ENCODE results near the gene MBNL2. TPM values are rescaled to one million over a fixed set of nuclear protein-coding genes. Genes with fewer than 3 reads are reported as not detected.

Gene MBNL2
- total RNA-seq, 1 donor from 2014 or later: 71.8 TPM

DNA sequence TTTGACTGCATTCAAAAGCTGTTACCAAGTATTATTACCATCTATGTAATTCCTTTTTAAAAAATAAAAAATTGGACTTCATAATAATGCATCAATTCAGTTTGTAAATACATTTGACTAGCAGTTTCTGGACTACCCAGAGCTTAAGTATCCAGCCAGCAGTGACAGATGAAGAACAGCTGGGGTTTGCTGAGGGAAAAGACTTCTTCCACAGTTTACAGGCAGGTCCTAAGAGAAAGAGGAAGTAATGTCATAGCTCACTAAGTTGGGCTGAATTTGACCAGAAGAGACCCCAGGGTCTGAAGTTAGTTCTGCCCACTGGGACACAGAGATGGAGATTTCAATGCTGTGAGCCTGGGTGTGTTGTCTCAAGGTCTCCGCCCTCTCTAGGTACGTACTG lies 96.4 kb downstream of the MBNL2 start:
- Mint-ChIP-seq H3K27me3 (ENCODE audit: low read depth) (no peaks in the 10 kb centered on the region), H3K4me1 (peaks cover 3% of the 10 kb centered on the region), H3K27ac (no peak overlapping the region), H3K9me3 (no peaks in the 10 kb centered on the region), H3K36me3 (no peaks in the 10 kb centered on the region), H3K4me3 (no peak overlapping the region)
- no peak for DNase-seq (ENCODE audit: low spot score in 2 of 2, unreplicated experiment in 2 of 2)
- TF ChIP-seq, protein P1, sequence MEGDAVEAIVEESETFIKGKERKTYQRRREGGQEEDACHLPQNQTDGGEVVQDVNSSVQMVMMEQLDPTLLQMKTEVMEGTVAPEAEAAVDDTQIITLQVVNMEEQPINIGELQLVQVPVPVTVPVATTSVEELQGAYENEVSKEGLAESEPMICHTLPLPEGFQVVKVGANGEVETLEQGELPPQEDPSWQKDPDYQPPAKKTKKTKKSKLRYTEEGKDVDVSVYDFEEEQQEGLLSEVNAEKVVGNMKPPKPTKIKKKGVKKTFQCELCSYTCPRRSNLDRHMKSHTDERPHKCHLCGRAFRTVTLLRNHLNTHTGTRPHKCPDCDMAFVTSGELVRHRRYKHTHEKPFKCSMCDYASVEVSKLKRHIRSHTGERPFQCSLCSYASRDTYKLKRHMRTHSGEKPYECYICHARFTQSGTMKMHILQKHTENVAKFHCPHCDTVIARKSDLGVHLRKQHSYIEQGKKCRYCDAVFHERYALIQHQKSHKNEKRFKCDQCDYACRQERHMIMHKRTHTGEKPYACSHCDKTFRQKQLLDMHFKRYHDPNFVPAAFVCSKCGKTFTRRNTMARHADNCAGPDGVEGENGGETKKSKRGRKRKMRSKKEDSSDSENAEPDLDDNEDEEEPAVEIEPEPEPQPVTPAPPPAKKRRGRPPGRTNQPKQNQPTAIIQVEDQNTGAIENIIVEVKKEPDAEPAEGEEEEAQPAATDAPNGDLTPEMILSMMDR (IDR thresholded peaks at IDR 0.05; ENCODE audit: unreplicated experiment): no peak

DNA sequence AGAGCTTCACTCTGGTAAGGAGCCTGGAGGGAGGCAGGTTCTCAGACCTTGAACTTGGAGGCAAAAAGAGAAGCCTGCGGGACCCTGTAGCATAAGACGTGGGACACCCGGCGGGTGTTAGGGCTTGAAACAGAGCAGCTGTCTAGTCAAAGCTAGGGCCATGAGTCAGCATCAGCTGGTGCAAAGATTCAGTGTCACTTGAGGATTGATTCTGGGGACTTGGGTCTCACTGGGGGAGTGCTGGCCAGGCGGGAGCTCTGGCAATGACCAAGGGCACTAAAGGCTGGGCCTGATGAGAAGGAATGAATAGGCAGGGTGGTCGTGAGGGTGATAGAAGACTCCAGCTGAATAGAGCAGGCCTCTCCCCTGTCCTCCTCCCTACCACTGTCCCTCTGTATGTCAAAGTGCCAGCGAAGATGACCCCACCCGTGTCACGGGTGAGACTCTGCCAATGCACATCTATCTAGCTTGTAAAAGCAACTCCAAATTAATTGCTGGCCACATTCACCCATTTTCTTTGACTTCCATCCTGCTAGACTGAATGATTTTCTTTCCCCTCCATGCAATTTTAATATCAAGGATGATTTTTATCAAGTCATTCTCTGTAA lies 97.1 kb downstream of the MBNL2 start:
- Mint-ChIP-seq H3K4me3 (no peak overlapping the region), H3K27ac (no peak overlapping the region), H3K9me3 (no peaks in the 10 kb centered on the region), H3K4me1 (peaks cover 3% of the 10 kb centered on the region), H3K36me3 (no peaks in the 10 kb centered on the region), H3K27me3 (ENCODE audit: low read depth) (no peaks in the 10 kb centered on the region)
- DNase-seq (ENCODE audit: low spot score in 2 of 2, unreplicated experiment in 2 of 2): no peak
- TF ChIP-seq, protein P1 (IDR thresholded peaks at IDR 0.05; ENCODE audit: unreplicated experiment): no peak

GRCh38 chr13:97321101-97321500 lies 99.0 kb downstream of the MBNL2 start:
- TF ChIP-seq, protein P1 (IDR thresholded peaks at IDR 0.05; ENCODE audit: unreplicated experiment): no peak
- no peaks in the 10 kb centered on the region for H3K36me3 Mint-ChIP-seq
- H3K27ac Mint-ChIP-seq: no peak overlapping the region
- H3K9me3 Mint-ChIP-seq: no peaks in the 10 kb centered on the region
- peaks cover 3% of the 10 kb centered on the region for H3K4me1 Mint-ChIP-seq
- H3K27me3 Mint-ChIP-seq (ENCODE audit: low read depth): no peaks in the 10 kb centered on the region
- no peak for DNase-seq (ENCODE audit: low spot score in 2 of 2, unreplicated experiment in 2 of 2)
- H3K4me3 Mint-ChIP-seq: no peak overlapping the region

DNA sequence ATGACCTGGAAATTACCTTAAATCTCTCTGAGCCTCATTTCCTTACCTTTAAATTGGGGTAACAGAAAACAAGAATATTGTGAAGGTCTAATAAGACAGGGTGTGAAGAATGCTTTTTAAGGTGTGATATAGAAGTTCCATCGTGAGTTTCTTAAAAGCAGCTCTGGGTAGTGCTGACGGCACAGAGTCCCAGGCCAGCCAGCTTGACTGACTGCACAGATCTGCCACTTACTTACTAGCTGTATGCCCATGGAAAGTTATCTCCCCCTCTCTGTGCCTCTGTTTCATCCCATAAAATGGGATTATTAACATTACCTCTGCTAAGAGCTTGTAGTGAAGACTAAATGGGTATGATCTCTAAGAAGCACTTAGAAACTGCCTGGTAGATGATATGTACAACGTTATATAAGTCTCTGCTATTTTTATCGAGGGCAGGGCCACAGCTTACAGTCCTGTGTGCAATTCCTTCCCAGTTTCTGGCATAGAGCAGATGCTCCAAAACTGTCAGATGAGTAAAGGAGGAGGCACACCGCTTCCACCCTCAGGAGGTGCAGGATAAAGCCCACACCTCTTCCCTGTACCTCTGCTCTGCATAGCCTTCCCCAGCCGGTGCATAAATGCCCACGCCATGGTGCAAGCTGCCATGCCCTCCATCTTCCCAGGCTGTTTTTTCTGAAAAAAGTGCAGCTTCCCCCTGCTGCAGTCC lies 99.6 kb downstream of the MBNL2 start:
- Mint-ChIP-seq H3K27me3 (ENCODE audit: low read depth) (no peaks in the 10 kb centered on the region), H3K9me3 (no peaks in the 10 kb centered on the region), H3K36me3 (no peaks in the 10 kb centered on the region), H3K4me1 (peaks cover 6% of the 10 kb centered on the region), H3K4me3 (no peak overlapping the region), H3K27ac (no peak overlapping the region)
- TF ChIP-seq, protein P1 (IDR thresholded peaks at IDR 0.05; ENCODE audit: unreplicated experiment): no peak
- DNase-seq (ENCODE audit: low spot score in 2 of 2, unreplicated experiment in 2 of 2): no peak

DNA sequence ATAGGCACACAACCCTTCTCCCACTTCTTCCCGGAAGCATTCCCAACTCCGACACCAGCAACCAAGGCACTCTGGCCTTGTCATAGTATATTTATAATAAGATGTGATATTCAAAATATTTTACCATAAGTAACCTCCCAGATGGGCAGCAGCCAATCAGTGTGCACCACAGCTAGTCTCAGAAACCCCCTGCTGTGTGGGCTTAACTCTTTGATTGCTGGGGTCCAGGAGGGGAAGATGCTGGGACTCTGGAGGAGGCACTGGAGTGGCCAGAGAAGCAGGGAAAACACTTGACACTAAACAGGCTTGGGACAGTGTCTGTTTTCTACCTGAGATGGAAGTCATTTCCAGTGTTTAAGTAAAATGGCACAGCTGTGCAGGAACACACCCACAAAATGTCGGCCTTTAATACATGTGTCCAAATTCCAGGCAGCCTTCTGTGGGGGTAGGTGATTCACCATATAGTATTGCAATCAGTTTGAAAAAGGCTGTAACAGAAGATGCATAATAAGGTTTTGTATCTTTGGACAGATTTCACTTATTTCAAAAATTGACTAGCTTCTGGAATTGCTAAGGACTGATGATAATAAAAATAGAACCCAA lies 100.7 kb downstream of the MBNL2 start:
- Mint-ChIP-seq H3K27me3 (ENCODE audit: low read depth) (no peaks in the 10 kb centered on the region), H3K4me3 (no peak overlapping the region), H3K27ac (peak overlapping the region; percentile 17), H3K9me3 (no peaks in the 10 kb centered on the region), H3K36me3 (no peaks in the 10 kb centered on the region), H3K4me1 (peaks cover 16% of the 10 kb centered on the region)
- TF ChIP-seq, protein P1 (IDR thresholded peaks at IDR 0.05; ENCODE audit: unreplicated experiment): no peak
- no peak for DNase-seq (ENCODE audit: low spot score in 2 of 2, unreplicated experiment in 2 of 2)

Data from mesothelial cell of epicardium (in vitro differentiated cells).